Measurements from ENCODE around the gene ZNF488.
A peak's percentile ranks its signal among the peaks of the same experiment; 100 is the strongest.

ZNF488 gene

GRCh38 chr10:47383261-47384147 is 589 bp downstream of the ZNF488 start:
- no peak for DNase-seq

GRCh38 chr10:47381427-47382379 is 2.4 kb downstream of the ZNF488 start:
- DNase-seq, result peak in 28 of 56 donors; percentile 18 to 64 (median 45)

GRCh38 chr10:47381103-47381395 is 3.0 kb downstream of the ZNF488 start:
- DNase-seq, result no peak

GRCh38 chr10:47380341-47381102 is 3.6 kb downstream of the ZNF488 start:
- peak in 1 of 56 donors; percentile 46 for DNase-seq

GRCh38 chr10:47379901-47380300 is 4.2 kb downstream of the ZNF488 start:
- DNase-seq, result peak in 50 of 56 donors; percentile 17 to 84 (median 66)

GRCh38 chr10:47379445-47379785 is 4.7 kb downstream of the ZNF488 start:
- DNase-seq, result peak in 1 of 56 donors; percentile 56

- peak in 1 of 56 donors; percentile 13 for DNase-seq
Observed at GRCh38 chr10:47378606-47379444, 5.3 kb downstream of the ZNF488 start.

GRCh38 chr10:47378183-47378510 is 5.9 kb downstream of the ZNF488 start:
- no peak for DNase-seq

- no peak for DNase-seq
Observed at GRCh38 chr10:47376522-47377220, 7.4 kb downstream of the ZNF488 start.

GRCh38 chr10:47374611-47375536 is 9.2 kb downstream of the ZNF488 start:
- DNase-seq, result no peak

- DNase-seq, result no peak
Observed at GRCh38 chr10:47372726-47373125, 11.4 kb downstream of the ZNF488 start.

GRCh38 chr10:47371629-47372485 is 12.2 kb downstream of the ZNF488 start:
- no peak for DNase-seq

- no peak for DNase-seq
Observed at GRCh38 chr10:47370878-47371277, 13.2 kb downstream of the ZNF488 start.

GRCh38 chr10:47370015-47370767 is 13.9 kb downstream of the ZNF488 start:
- no peak for DNase-seq

GRCh38 chr10:47369251-47369894 is 14.7 kb downstream of the ZNF488 start:
- no peak for DNase-seq

- DNase-seq, result no peak
Observed at GRCh38 chr10:47368431-47369180, 15.5 kb downstream of the ZNF488 start.

Data from nucleus accumbens (tissue), 56 donors.